Lower leg skin (tissue), 4 donors: ENCODE data around the gene XK. TPM values are rescaled to one million over a fixed set of nuclear protein-coding genes. Genes with fewer than 3 reads are reported as not detected.

ENCODE experiments used
- DNase-seq, 2 donors: peaks; one replicate each; pipeline ENCODE4 v3.0.0-alpha.2; 2019; ENCODE audit warnings: low spot score in 2 of 2
- H3K4me3 ChIP-seq: fragments of 200-600 bp; sonication (generic); 2 replicates; pipeline ENCODE4 v1.5.1; 2017; ENCODE audit warnings: mild to moderate bottlenecking, low read depth; ENCODE audit not compliant: poor library complexity, severe bottlenecking
- POLR2A ChIP-seq, 2 donors: fragments of 450-650 bp; IDR thresholded peaks; one replicate each; pipeline ENCODE4 v1.6.1; 2016 to 2017; ENCODE audit warnings: antibody characterized with exemption in 2 of 2, mild to moderate bottlenecking in 1 of 2, moderate library complexity in 1 of 2
- WGBS, 2 donors: methylation state at CpG; one replicate each; pipeline ENCODE4 v1.1.5; 2018; 5-methylcytosine and 5-hydroxymethylcytosine counted together
- intact Hi-C: fragments of 100-400 bp; cut with DNase I; formaldehyde crosslinking; loops from one replicate; pipeline ENCODE4 v1.15.0; 2023; ENCODE audit warnings: low total_unique reads
- total RNA-seq, 4 donors: library from RNA; depleted of rRNA; stranded (reverse); fragments of >200 nt; gene quantifications; one replicate each; pipeline ENCODE4 v1.1.0, GENCODE V29; 2016
- TF ChIP-seq, protein P1 (sequence below), 3 donors: fragments of 450-650 bp; IDR thresholded peaks; one replicate each; pipeline ENCODE4 v1.5.1; 2016; ENCODE audit warnings: antibody characterized with exemption in 3 of 3, mild to moderate bottlenecking in 3 of 3, moderate library complexity in 2 of 3

XK gene, protein sequence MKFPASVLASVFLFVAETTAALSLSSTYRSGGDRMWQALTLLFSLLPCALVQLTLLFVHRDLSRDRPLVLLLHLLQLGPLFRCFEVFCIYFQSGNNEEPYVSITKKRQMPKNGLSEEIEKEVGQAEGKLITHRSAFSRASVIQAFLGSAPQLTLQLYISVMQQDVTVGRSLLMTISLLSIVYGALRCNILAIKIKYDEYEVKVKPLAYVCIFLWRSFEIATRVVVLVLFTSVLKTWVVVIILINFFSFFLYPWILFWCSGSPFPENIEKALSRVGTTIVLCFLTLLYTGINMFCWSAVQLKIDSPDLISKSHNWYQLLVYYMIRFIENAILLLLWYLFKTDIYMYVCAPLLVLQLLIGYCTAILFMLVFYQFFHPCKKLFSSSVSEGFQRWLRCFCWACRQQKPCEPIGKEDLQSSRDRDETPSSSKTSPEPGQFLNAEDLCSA
- total RNA-seq = 1 to 10 TPM; 1.1 to 2.5 (median 1.6) TPM

GRCh38 chrX:37685381-37686359 lies at the start of gene XK:
Gene XK, plus strand, starts transcription at chrX:37685791. Its CDS starts 171 bp downstream, at chrX:37685962.
- peak within 1 kb of the TSS; percentile 20 for H3K4me3 ChIP-seq
- DNase-seq = peak in 1 of 2 donors; percentile 87
- TF ChIP-seq, protein P1, sequence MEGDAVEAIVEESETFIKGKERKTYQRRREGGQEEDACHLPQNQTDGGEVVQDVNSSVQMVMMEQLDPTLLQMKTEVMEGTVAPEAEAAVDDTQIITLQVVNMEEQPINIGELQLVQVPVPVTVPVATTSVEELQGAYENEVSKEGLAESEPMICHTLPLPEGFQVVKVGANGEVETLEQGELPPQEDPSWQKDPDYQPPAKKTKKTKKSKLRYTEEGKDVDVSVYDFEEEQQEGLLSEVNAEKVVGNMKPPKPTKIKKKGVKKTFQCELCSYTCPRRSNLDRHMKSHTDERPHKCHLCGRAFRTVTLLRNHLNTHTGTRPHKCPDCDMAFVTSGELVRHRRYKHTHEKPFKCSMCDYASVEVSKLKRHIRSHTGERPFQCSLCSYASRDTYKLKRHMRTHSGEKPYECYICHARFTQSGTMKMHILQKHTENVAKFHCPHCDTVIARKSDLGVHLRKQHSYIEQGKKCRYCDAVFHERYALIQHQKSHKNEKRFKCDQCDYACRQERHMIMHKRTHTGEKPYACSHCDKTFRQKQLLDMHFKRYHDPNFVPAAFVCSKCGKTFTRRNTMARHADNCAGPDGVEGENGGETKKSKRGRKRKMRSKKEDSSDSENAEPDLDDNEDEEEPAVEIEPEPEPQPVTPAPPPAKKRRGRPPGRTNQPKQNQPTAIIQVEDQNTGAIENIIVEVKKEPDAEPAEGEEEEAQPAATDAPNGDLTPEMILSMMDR (IDR thresholded peaks at IDR 0.05) = no peak
- TF ChIP-seq POLR2A (IDR thresholded peaks at IDR 0.05) = no peak
- intact Hi-C loops = no loop called here
- WGBS, 2 donors = 28 to 43% methylated on average over 5 to 61 of the region's 100 CpGs

GRCh38 chrX:37638047-37638446 lies 47.5 kb upstream of the XK start:
- no peak for TF ChIP-seq POLR2A (IDR thresholded peaks at IDR 0.05)
- TF ChIP-seq, protein P1 (IDR thresholded peaks at IDR 0.05) = no peak
- no peak for DNase-seq
- no peak overlapping the region for H3K4me3 ChIP-seq
- intact Hi-C loops = no loop called here

DNA sequence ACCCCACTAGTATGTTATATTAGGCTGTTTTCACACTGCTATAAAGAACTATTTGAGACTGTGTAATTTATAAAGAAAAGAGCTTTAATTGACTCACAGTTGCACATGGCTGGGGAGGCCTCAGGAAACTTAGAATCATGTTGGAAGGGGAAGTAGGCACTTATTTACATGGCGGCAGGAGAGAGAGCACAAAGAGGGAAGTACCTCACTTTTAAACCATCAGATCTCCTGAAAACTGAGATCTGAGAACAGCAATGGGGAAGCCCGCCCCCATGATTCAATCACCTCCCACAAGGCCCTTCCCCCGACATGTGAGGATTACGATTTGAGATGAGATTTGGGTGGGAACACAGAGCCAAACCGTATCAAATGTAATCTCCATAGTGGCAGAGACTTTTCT lies 45.4 kb upstream of the XK start:
- DNase-seq = no peak
- TF ChIP-seq, protein P1 (IDR thresholded peaks at IDR 0.05) = no peak
- 70 to 73% methylated on average over 5 of the region's 5 CpGs for WGBS, 2 donors
- no peak overlapping the region for H3K4me3 ChIP-seq
- intact Hi-C loops = no loop called here

DNA sequence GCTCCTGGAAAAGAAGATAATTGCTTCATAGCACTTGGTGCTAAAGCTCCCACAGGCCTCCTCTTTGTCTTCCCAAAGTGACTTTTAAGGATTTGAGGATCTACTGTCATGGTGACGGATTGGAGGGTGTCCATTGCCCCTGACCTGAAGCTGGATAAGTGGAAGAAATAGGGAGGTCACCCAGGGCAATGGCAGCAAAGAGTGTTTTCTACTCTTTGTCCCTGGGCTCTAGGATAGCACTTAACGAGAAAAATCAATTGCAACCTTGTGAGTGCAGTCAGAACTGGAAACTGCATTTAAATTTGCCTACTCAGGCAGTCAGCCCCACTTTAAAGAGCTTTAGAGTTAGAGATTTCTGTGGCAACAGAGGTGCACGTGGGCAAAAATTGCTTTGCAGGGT lies 43.7 kb upstream of the XK start:
- no peak overlapping the region for H3K4me3 ChIP-seq
- TF ChIP-seq POLR2A (IDR thresholded peaks at IDR 0.05) = no peak
- TF ChIP-seq, protein P1 (IDR thresholded peaks at IDR 0.05) = no peak
- 50 to 53% methylated on average over 3 of the region's 3 CpGs for WGBS, 2 donors
- no peak for DNase-seq
- intact Hi-C loops = no loop called here

- TF ChIP-seq POLR2A (IDR thresholded peaks at IDR 0.05) = no peak
- TF ChIP-seq, protein P1 (IDR thresholded peaks at IDR 0.05) = no peak
- intact Hi-C loops = no loop called here
- 31 to 32% methylated on average over 6 of the region's 6 CpGs for WGBS, 2 donors
- H3K4me3 ChIP-seq = no peak overlapping the region
- peak in 1 of 2 donors; percentile 13 for DNase-seq
Observed at GRCh38 chrX:37644381-37645305, 40.9 kb upstream of the XK start.
